Measurements from ENCODE around the gene PPM1F. TPM values are rescaled to one million over a fixed set of nuclear protein-coding genes. Genes with fewer than 3 reads are reported as not detected.
A peak's percentile ranks its signal among the peaks of the same experiment; 100 is the strongest.

PPM1F gene
- total and polyA plus RNA-seq, 10 of the 15 experiments (the other 5 are each of a cell fraction or from before 2014, with no cell fraction given) = 0.55 to 26.3 (median 9.7) TPM

GRCh38 chr22:21938071-21938822, 14.4 kb downstream of the PPM1F start (continued):
- TF ChIP-seq, protein P1, sequence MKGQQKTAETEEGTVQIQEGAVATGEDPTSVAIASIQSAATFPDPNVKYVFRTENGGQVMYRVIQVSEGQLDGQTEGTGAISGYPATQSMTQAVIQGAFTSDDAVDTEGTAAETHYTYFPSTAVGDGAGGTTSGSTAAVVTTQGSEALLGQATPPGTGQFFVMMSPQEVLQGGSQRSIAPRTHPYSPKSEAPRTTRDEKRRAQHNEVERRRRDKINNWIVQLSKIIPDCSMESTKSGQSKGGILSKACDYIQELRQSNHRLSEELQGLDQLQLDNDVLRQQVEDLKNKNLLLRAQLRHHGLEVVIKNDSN (IDR thresholded peaks at IDR 0.05; ENCODE audit: borderline replicate concordance, extremely low read length, insufficient read depth, low read depth, low read length) = no peak
- TF ChIP-seq CEBPB (IDR thresholded peaks at IDR 0.05; ENCODE audit: borderline replicate concordance in 1 of 2, low read depth in 2 of 2, low read length in 2 of 2) (no peak), BRCA1 (IDR thresholded peaks at IDR 0.05; ENCODE audit: low read depth, low read length) (no peak), POLR2AphosphoS5 (IDR thresholded peaks at IDR 0.05; ENCODE audit: low read length) (no peak), SREBF1 (IDR thresholded peaks at IDR 0.05; ENCODE audit: low read length) (no peak), PAX8 (IDR thresholded peaks at IDR 0.05) (no peak), CBFB (IDR thresholded peaks at IDR 0.05; ENCODE audit: low read depth) (no peak), NR2F1 (conservative IDR thresholded peaks at IDR 0.05) (peak; percentile 48; the same call in 1 of the 2 replicates), ATF2 (IDR thresholded peaks at IDR 0.05; ENCODE audit: low read length) (no peak), CREM (IDR thresholded peaks at IDR 0.05; ENCODE audit: low read depth) (no peak), NFXL1 (IDR thresholded peaks at IDR 0.05; ENCODE audit: borderline replicate concordance) (no peak), CBX3 (IDR thresholded peaks at IDR 0.05; ENCODE audit: borderline replicate concordance, low read depth) (no peak), SMC3 (IDR thresholded peaks at IDR 0.05; ENCODE audit: borderline replicate concordance, low read length) (peak; percentile 76), YY1 (IDR thresholded peaks at IDR 0.05; ENCODE audit: low read depth, low read length) (peak; percentile 93), NFYA (IDR thresholded peaks at IDR 0.05; ENCODE audit: borderline replicate concordance, low read depth, low read length) (no peak), RBBP5 (conservative IDR thresholded peaks at IDR 0.05) (no peak)
- TF ChIP-seq, protein P2, sequence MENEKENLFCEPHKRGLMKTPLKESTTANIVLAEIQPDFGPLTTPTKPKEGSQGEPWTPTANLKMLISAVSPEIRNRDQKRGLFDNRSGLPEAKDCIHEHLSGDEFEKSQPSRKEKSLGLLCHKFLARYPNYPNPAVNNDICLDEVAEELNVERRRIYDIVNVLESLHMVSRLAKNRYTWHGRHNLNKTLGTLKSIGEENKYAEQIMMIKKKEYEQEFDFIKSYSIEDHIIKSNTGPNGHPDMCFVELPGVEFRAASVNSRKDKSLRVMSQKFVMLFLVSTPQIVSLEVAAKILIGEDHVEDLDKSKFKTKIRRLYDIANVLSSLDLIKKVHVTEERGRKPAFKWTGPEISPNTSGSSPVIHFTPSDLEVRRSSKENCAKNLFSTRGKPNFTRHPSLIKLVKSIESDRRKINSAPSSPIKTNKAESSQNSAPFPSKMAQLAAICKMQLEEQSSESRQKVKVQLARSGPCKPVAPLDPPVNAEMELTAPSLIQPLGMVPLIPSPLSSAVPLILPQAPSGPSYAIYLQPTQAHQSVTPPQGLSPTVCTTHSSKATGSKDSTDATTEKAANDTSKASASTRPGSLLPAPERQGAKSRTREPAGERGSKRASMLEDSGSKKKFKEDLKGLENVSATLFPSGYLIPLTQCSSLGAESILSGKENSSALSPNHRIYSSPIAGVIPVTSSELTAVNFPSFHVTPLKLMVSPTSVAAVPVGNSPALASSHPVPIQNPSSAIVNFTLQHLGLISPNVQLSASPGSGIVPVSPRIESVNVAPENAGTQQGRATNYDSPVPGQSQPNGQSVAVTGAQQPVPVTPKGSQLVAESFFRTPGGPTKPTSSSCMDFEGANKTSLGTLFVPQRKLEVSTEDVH (IDR thresholded peaks at IDR 0.05; ENCODE audit: low read depth, partially characterized antibody) = no peak
- TF ChIP-seq, protein P3, sequence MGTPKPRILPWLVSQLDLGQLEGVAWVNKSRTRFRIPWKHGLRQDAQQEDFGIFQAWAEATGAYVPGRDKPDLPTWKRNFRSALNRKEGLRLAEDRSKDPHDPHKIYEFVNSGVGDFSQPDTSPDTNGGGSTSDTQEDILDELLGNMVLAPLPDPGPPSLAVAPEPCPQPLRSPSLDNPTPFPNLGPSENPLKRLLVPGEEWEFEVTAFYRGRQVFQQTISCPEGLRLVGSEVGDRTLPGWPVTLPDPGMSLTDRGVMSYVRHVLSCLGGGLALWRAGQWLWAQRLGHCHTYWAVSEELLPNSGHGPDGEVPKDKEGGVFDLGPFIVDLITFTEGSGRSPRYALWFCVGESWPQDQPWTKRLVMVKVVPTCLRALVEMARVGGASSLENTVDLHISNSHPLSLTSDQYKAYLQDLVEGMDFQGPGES (IDR thresholded peaks at IDR 0.05) = no peak
- TF ChIP-seq, protein P4, sequence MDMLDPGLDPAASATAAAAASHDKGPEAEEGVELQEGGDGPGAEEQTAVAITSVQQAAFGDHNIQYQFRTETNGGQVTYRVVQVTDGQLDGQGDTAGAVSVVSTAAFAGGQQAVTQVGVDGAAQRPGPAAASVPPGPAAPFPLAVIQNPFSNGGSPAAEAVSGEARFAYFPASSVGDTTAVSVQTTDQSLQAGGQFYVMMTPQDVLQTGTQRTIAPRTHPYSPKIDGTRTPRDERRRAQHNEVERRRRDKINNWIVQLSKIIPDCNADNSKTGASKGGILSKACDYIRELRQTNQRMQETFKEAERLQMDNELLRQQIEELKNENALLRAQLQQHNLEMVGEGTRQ (IDR thresholded peaks at IDR 0.05; ENCODE audit: borderline replicate concordance, low read depth, low read length) = no peak
- TF ChIP-seq, protein P5, sequence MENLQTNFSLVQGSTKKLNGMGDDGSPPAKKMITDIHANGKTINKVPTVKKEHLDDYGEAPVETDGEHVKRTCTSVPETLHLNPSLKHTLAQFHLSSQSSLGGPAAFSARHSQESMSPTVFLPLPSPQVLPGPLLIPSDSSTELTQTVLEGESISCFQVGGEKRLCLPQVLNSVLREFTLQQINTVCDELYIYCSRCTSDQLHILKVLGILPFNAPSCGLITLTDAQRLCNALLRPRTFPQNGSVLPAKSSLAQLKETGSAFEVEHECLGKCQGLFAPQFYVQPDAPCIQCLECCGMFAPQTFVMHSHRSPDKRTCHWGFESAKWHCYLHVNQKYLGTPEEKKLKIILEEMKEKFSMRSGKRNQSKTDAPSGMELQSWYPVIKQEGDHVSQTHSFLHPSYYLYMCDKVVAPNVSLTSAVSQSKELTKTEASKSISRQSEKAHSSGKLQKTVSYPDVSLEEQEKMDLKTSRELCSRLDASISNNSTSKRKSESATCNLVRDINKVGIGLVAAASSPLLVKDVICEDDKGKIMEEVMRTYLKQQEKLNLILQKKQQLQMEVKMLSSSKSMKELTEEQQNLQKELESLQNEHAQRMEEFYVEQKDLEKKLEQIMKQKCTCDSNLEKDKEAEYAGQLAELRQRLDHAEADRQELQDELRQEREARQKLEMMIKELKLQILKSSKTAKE (IDR thresholded peaks at IDR 0.05; ENCODE audit: low read depth, poor library complexity, severe bottlenecking) = peak; percentile 49

All from GM12878 (cell line).